ENCODE data around the gene CHD6. TPM values are rescaled to one million over a fixed set of nuclear protein-coding genes. Genes with fewer than 3 reads are reported as not detected.
A peak's percentile ranks its signal among the peaks of the same experiment; 100 is the strongest.

The CHD6 gene
- total and polyA plus RNA-seq, 5 experiments from 2014 or later: 44.3 to 96.1 (median 57.4) TPM

GRCh38 chr20:41424546-41424945, 193.6 kb downstream of the CHD6 start:
- Mint-ChIP-seq H3K4me1 (peaks cover 11 to 25% (median 23%) of the 10 kb centered on the region in 4 donors), H3K27ac (peak overlapping the region in 3 of 10 donors; percentile 38 to 54 (median 47)), H3K4me3 (no peak overlapping the region), H3K9me3 (peaks cover 0 to 2% (median 0%) of the 10 kb centered on the region in 9 donors), H3K27me3 (no peaks in the 10 kb centered on the region), H3K36me3 (peaks cover 9 to 96% (median 71%) of the 10 kb centered on the region in 3 donors)
- DNase-seq (no peak), ATAC-seq (no peak)
- POLR2A ChIA-PET: no interaction called here

GRCh38 chr20:41424011-41424410, 194.2 kb downstream of the CHD6 start:
- Mint-ChIP-seq H3K27me3 (no peaks in the 10 kb centered on the region), H3K9me3 (peaks cover 0 to 2% (median 0%) of the 10 kb centered on the region in 9 donors), H3K4me3 (no peak overlapping the region), H3K4me1 (peaks cover 7 to 20% (median 18%) of the 10 kb centered on the region in 4 donors), H3K36me3 (peaks cover 9 to 95% (median 72%) of the 10 kb centered on the region in 3 donors), H3K27ac (peak overlapping the region in 4 of 10 donors; percentile 15 to 54 (median 42))
- no peak for DNase-seq
- POLR2A ChIA-PET: no interaction called here
- no peak for ATAC-seq

DNA sequence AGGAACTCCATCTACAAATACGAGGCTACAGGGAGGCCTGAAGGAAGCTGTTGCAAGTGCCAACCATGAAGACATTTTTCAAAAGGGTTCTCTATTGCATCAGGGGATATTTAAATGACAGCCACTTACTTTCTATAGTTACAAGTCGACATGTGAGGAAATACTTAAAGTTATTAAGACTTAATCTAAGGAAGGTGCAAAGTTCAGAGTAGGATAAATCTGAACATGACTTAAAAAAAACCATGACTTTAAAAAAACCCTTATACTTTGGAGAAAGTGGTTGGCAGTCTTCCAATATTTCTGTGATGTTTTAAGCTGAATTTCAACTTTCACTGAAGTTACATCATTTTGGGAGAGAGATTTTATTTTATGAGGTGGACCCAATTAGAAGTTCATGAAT, 195.2 kb downstream of the CHD6 start:
- ATAC-seq: no peak
- H3K36me3 Mint-ChIP-seq: peaks cover 9 to 96% (median 66%) of the 10 kb centered on the region in 3 donors
- no peaks in the 10 kb centered on the region for H3K27me3 Mint-ChIP-seq
- no peak for DNase-seq
- POLR2A ChIA-PET: no interaction called here
- no peaks in the 10 kb centered on the region for H3K9me3 Mint-ChIP-seq
- no peak overlapping the region for H3K4me3 Mint-ChIP-seq
- H3K4me1 Mint-ChIP-seq: peaks cover 5 to 10% (median 8%) of the 10 kb centered on the region in 4 donors
- peak overlapping the region in 1 of 10 donors; percentile 73 for H3K27ac Mint-ChIP-seq

GRCh38 chr20:41418739-41419293, 199.4 kb downstream of the CHD6 start:
- Mint-ChIP-seq H3K36me3 (peaks cover 19 to 97% (median 66%) of the 10 kb centered on the region in 3 donors), H3K9me3 (no peaks in the 10 kb centered on the region), H3K27ac (peak overlapping the region in 1 of 10 donors; percentile 56), H3K27me3 (no peaks in the 10 kb centered on the region), H3K4me3 (no peak overlapping the region), H3K4me1 (peaks cover 0 to 5% (median 0%) of the 10 kb centered on the region in 4 donors)
- ATAC-seq: no peak
- POLR2A ChIA-PET: no interaction called here
- no peak for DNase-seq

- Mint-ChIP-seq H3K4me1 (peaks cover 0 to 8% (median 0%) of the 10 kb centered on the region in 4 donors), H3K27ac (peak overlapping the region in 3 of 10 donors; percentile 48 to 86 (median 79)), H3K9me3 (no peaks in the 10 kb centered on the region), H3K27me3 (no peaks in the 10 kb centered on the region), H3K36me3 (peaks cover 18 to 97% (median 64%) of the 10 kb centered on the region in 3 donors), H3K4me3 (no peak overlapping the region)
- POLR2A ChIA-PET: no interaction called here
- ATAC-seq (no peak), DNase-seq (no peak)
Measured at GRCh38 chr20:41418031-41418430, 200.1 kb downstream of the CHD6 start.

- POLR2A ChIA-PET: no interaction called here
- Mint-ChIP-seq H3K27me3 (no peaks in the 10 kb centered on the region), H3K27ac (peak overlapping the region in 3 of 10 donors; percentile 21 to 81 (median 29)), H3K4me1 (peaks cover 0 to 8% (median 4%) of the 10 kb centered on the region in 4 donors), H3K9me3 (no peaks in the 10 kb centered on the region), H3K4me3 (no peak overlapping the region), H3K36me3 (peaks cover 10 to 97% (median 54%) of the 10 kb centered on the region in 3 donors)
- ATAC-seq: no peak
- DNase-seq: no peak
Measured at GRCh38 chr20:41415191-41415590, 203.0 kb downstream of the CHD6 start.

DNA sequence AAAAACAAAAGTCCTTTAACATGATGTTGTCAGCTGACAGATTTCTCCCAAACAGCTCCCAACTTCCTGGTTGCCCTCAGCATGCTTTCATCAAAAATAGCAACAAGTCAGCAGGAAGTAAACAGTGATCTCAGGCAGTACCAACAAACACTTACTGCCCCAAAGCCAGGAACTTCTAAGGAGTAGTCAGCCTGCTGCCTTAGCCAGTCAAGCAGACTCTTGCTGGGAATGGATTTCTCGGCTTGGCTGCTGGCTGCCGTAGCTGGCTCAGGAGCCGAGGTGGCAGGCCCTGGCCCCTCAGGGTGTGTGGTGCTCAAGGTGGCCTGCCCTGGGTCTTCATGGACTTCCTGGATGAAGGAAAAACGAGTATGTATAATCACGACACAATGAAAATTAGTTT, 205.0 kb downstream of the CHD6 start:
- DNase-seq: no peak
- H3K27ac Mint-ChIP-seq: peak overlapping the region in 3 of 10 donors; percentile 5 to 59 (median 34)
- no peak overlapping the region for H3K4me3 Mint-ChIP-seq
- POLR2A ChIA-PET: no interaction called here
- no peaks in the 10 kb centered on the region for H3K27me3 Mint-ChIP-seq
- H3K36me3 Mint-ChIP-seq: peaks cover 10 to 97% (median 52%) of the 10 kb centered on the region in 3 donors
- H3K9me3 Mint-ChIP-seq: no peaks in the 10 kb centered on the region
- ATAC-seq: no peak
- H3K4me1 Mint-ChIP-seq: peaks cover 12 to 28% (median 18%) of the 10 kb centered on the region in 4 donors

GRCh38 chr20:41412324-41413120, 205.7 kb downstream of the CHD6 start:
- Mint-ChIP-seq H3K36me3 (peaks cover 10 to 93% (median 49%) of the 10 kb centered on the region in 3 donors), H3K9me3 (no peaks in the 10 kb centered on the region), H3K27ac (peak overlapping the region in 2 of 10 donors; percentile 34 to 64), H3K27me3 (no peaks in the 10 kb centered on the region), H3K4me1 (peaks cover 10 to 31% (median 22%) of the 10 kb centered on the region in 4 donors), H3K4me3 (no peak overlapping the region)
- POLR2A ChIA-PET: no interaction called here
- ATAC-seq (no peak), DNase-seq (no peak)

GRCh38 chr20:41411391-41411847, 206.8 kb downstream of the CHD6 start:
- peaks cover 13 to 34% (median 25%) of the 10 kb centered on the region in 4 donors for H3K4me1 Mint-ChIP-seq
- POLR2A ChIA-PET: no interaction called here

DNA sequence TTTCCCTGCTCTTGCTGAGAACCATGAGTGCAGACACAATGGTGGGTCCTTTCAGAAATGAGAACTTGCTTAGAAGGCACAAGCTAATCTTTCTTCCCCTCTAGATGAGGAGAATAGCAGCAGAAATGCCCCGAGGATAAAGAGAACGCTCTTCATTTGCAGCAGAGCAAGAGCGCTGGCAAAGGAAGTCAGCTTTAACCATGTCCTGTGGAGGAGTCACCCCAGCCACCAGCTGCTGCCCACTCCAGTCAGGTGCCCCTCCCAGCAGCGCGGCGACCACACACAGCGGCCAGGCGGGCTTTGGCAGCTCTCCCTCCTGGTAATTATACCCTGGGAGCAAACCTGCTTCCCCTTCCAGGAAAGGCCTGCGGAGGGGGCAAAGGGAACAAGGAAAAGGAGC, 209.2 kb downstream of the CHD6 start:
- H3K4me1 Mint-ChIP-seq: peaks cover 13 to 34% (median 27%) of the 10 kb centered on the region in 4 donors
- no peak for ATAC-seq
- H3K27ac Mint-ChIP-seq: peak overlapping the region in 9 of 10 donors; percentile 11 to 83 (median 74)
- no peak for DNase-seq
- POLR2A ChIA-PET: interaction anchor here (0.9 kb wide), 1 partner anchor 18 kb away, joined by 3 read pairs; no protein-coding TSS in a partner anchor
- peaks cover 0 to 91% (median 38%) of the 10 kb centered on the region in 3 donors for H3K36me3 Mint-ChIP-seq
- H3K4me3 Mint-ChIP-seq: peak overlapping the region in 7 of 10 donors; percentile 18 to 43 (median 37)
- no peaks in the 10 kb centered on the region for H3K9me3 Mint-ChIP-seq
- no peaks in the 10 kb centered on the region for H3K27me3 Mint-ChIP-seq

More at GRCh38 chr20:41411391-41411847, 206.8 kb downstream of the CHD6 start:
- Mint-ChIP-seq H3K27ac (peak overlapping the region in 3 of 10 donors; percentile 17 to 44 (median 33)), H3K36me3 (peaks cover 9 to 92% (median 49%) of the 10 kb centered on the region in 3 donors), H3K27me3 (no peaks in the 10 kb centered on the region), H3K4me3 (no peak overlapping the region), H3K9me3 (no peaks in the 10 kb centered on the region)
- ATAC-seq (no peak), DNase-seq (no peak)

DNA sequence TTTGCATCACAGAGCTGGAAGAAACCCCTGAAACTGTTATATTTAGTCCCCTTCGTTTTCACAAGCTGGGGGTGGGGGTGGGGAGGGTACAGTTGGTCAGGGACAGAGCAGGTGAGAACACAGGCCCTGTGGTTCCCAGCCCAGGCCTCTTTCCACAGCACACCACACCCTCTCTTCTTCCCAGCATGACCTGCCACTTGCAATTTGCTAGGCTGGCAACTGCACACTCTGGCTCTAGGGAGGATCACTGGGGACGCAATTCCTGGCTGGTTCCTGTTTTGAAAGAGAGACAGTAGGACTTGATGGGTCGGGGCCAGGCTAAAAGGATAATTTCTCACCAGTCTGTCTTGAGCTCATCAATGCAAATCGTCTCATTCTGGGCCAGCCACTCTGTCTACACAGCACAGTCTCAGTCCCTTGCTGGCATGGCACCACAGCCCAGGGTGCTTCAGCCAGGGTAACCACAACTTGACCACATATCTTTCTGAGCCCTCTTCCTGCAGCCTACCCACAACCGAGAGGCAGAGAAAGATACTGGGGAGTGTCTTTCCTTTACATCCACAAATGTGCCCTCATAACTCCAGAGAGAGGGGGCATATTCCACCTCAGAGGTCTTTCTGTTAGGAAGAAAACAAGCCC, 209.9 kb downstream of the CHD6 start:
- H3K36me3 Mint-ChIP-seq: peaks cover 0 to 89% (median 41%) of the 10 kb centered on the region in 3 donors
- ATAC-seq (peak; percentile 33 to 44), DNase-seq (no peak)
- no peaks in the 10 kb centered on the region for H3K9me3 Mint-ChIP-seq
- peak overlapping the region in 6 of 10 donors; percentile 7 to 43 (median 39) for H3K4me3 Mint-ChIP-seq
- peak overlapping the region in 9 of 10 donors; percentile 34 to 83 (median 74) for H3K27ac Mint-ChIP-seq
- no peaks in the 10 kb centered on the region for H3K27me3 Mint-ChIP-seq
- POLR2A ChIA-PET: no interaction called here
- H3K4me1 Mint-ChIP-seq: peaks cover 10 to 34% (median 27%) of the 10 kb centered on the region in 4 donors

DNA sequence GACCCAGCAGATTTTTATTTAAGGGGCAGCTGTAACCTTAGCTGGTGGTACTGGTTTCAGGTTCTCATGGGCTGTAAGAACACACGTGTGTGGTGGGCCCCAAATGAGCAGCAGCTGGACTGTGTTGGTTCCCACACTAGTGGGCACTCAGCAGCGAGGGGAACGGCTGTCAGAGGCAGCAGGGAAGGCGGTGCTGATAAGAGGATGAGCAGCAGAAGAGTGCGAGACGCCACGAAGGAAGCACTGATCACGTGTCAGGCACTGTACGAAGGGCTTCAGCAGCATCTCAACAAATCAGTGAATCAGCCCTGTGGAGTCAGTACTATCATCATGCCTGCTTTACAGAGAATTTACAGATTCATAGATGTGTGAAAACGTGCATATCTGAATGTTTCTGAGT, 210.6 kb downstream of the CHD6 start:
- H3K27ac Mint-ChIP-seq: peak overlapping the region in 7 of 10 donors; percentile 27 to 80 (median 74)
- H3K4me3 Mint-ChIP-seq: peak overlapping the region in 3 of 10 donors; percentile 18 to 26 (median 23)
- peaks cover 0 to 85% (median 41%) of the 10 kb centered on the region in 3 donors for H3K36me3 Mint-ChIP-seq
- H3K9me3 Mint-ChIP-seq: no peaks in the 10 kb centered on the region
- DNase-seq (no peak), ATAC-seq (peak in 1 of 2 donors; percentile 55)
- H3K4me1 Mint-ChIP-seq: peaks cover 10 to 34% (median 27%) of the 10 kb centered on the region in 4 donors
- no peaks in the 10 kb centered on the region for H3K27me3 Mint-ChIP-seq
- POLR2A ChIA-PET: no interaction called here
